H1 (cell line): ENCODE measurements around the gene CRY1. TPM values are rescaled to one million over a fixed set of nuclear protein-coding genes. Genes with fewer than 3 reads are reported as not detected.

ENCODE experiments used
- CTCF ChIA-PET: fragments of 300-600 bp; sonication (Branson Sonifier 250); formaldehyde crosslinking; loops from one replicate; lab custom pipeline; 2021; ENCODE audit not compliant: partially characterized antibody; lab: Charles Lee
- POLR2A ChIA-PET: fragments of 300-600 bp; sonication (Branson Sonifier 250); formaldehyde crosslinking; loops from one replicate; lab custom pipeline; 2021; ENCODE audit warnings: inconsistent platforms; ENCODE audit not compliant: partially characterized antibody; lab: Charles Lee
- DNase-seq, 2 experiments: peaks; one replicate each; pipeline versions ENCODE4 v3.0.0 to v3.0.0-alpha.2; 2010 to 2022; ENCODE audit warnings: low spot score in 2 of 2, low read depth in 1 of 2, mixed read lengths in 1 of 2
- FAIRE-seq: peaks from 2 replicates; lab custom pipeline; 2011; peaks lifted over from hg19 to GRCh38; lab: Jason Lieb, UNC
- H2AFZ ChIP-seq: 2 replicates; pipeline ENCODE4 v1.8.1; 2012; ENCODE audit warnings: low read length, inconsistent platforms
- H2AK5ac ChIP-seq: 2 replicates; pipeline ENCODE4 v1.6.1; 2013; ENCODE audit warnings: low read depth, low read length
- H2BK120ac ChIP-seq: replicated peaks from 2 replicates; pipeline ENCODE3; 2013; ENCODE audit warnings: low read depth, low read length, inconsistent platforms
- H2BK12ac ChIP-seq: 2 replicates; pipeline ENCODE4 v1.6.1; 2013; ENCODE audit warnings: low read depth, low read length
- H2BK15ac ChIP-seq: 2 replicates; pipeline ENCODE4 v1.6.1; 2013; ENCODE audit warnings: low read length
- H2BK20ac ChIP-seq: 2 replicates; pipeline ENCODE4 v1.6.1; 2013; ENCODE audit warnings: low read length
- H2BK5ac ChIP-seq: 2 replicates; pipeline ENCODE4 v1.6.1; 2013; ENCODE audit warnings: low read depth, low read length
- H3K14ac ChIP-seq: 2 replicates; pipeline ENCODE4 v1.6.1; 2013; ENCODE audit warnings: inconsistent platforms; ENCODE audit not compliant: insufficient read length
- H3K18ac ChIP-seq: 2 replicates; pipeline ENCODE4 v1.6.1; 2013; ENCODE audit warnings: low read length; ENCODE audit errors: extremely low read depth
- H3K23ac ChIP-seq: 2 replicates; pipeline ENCODE4 v1.6.1; 2013; ENCODE audit warnings: inconsistent platforms; ENCODE audit not compliant: insufficient read length
- H3K23me2 ChIP-seq: 2 replicates; pipeline ENCODE4 v1.6.1; 2013; ENCODE audit warnings: low read depth, low read length
- H3K27ac ChIP-seq: 2 replicates; pipeline ENCODE4 v1.6.1; 2011; ENCODE audit warnings: low read depth, low read length, inconsistent platforms
- H3K27me3 ChIP-seq, 4 experiments: replicated peaks in 1 of 4; 1 replicate in 1 of 4; 2 replicates in 3 of 4; pipeline versions ENCODE4 v1.6.1 to v1.8.1; 2011 to 2013; ENCODE audit warnings: low read length in 3 of 4, mild to moderate bottlenecking in 3 of 4, inconsistent platforms in 2 of 4, mixed read lengths in 2 of 4, moderate library complexity in 1 of 4; ENCODE audit not compliant: control insufficient read depth in 3 of 4, insufficient read depth in 3 of 4; ENCODE audit errors: extremely low read depth in 1 of 4
- H3K36me3 ChIP-seq, 4 experiments: 2 replicates each; pipeline versions ENCODE4 v1.6.1 to v1.8.1; 2011 to 2013; ENCODE audit warnings: mild to moderate bottlenecking in 4 of 4, low read length in 3 of 4, moderate library complexity in 2 of 4, control low read depth in 1 of 4, inconsistent platforms in 1 of 4; ENCODE audit not compliant: insufficient read depth in 4 of 4, control insufficient read depth in 2 of 4
- H3K4ac ChIP-seq: replicated peaks from 2 replicates; pipeline ENCODE3; 2013; ENCODE audit warnings: low read length, low read depth, mixed read lengths, inconsistent platforms; ENCODE audit not compliant: insufficient read length
- H3K4me1 ChIP-seq, 4 experiments: replicated peaks in 1 of 4; 1 replicate in 1 of 4; 2 replicates in 3 of 4; pipeline versions ENCODE4 v1.6.1 to v1.8.1; 2011 to 2013; ENCODE audit warnings: low read length in 3 of 4, inconsistent platforms in 2 of 4, mixed read lengths in 1 of 4; ENCODE audit not compliant: insufficient read depth in 4 of 4, control insufficient read depth in 3 of 4
- H3K4me2 ChIP-seq, 2 experiments: 2 replicates each; pipeline versions ENCODE4 v1.6.1 to v1.8.1; 2011 to 2013; ENCODE audit warnings: low read depth in 2 of 2, low read length in 2 of 2, control low read depth in 1 of 2, inconsistent platforms in 1 of 2, mild to moderate bottlenecking in 1 of 2; ENCODE audit not compliant: insufficient read depth in 1 of 2
- H3K4me3 ChIP-seq, 4 experiments: fragments of 200-600, 300-600 bp in 1 of 4; sonication (generic), shearing (Covaris generic), sonication (Bioruptor Twin) in 1 of 4; 2 replicates each; pipeline versions ENCODE4 v1.5.1 to v1.8.1; 2011 to 2016; ENCODE audit warnings: low read length in 4 of 4, low read depth in 3 of 4, control low read depth in 2 of 4, inconsistent platforms in 2 of 4, mild to moderate bottlenecking in 2 of 4, mixed read lengths in 1 of 4, moderate library complexity in 1 of 4; ENCODE audit not compliant: insufficient read depth in 2 of 4; ENCODE audit errors: extremely low read depth in 1 of 4
- H3K56ac ChIP-seq: replicated peaks from 2 replicates; pipeline ENCODE3; 2013; ENCODE audit warnings: low read depth, mild to moderate bottlenecking, mixed read lengths, low read length, inconsistent platforms; ENCODE audit not compliant: insufficient read length
- H3K79me1 ChIP-seq: 2 replicates; pipeline ENCODE4 v1.6.1; 2013; ENCODE audit warnings: low read depth, low read length, control low read depth
- H3K79me2 ChIP-seq, 2 experiments: 2 replicates each; pipeline versions ENCODE4 v1.6.1 to v1.8.1; 2012 to 2013; ENCODE audit warnings: low read length in 2 of 2, mild to moderate bottlenecking in 2 of 2, inconsistent platforms in 1 of 2; ENCODE audit not compliant: insufficient read depth in 2 of 2, control insufficient read depth in 1 of 2
- H3K9ac ChIP-seq, 4 experiments: replicated peaks in 1 of 4; 1 replicate in 1 of 4; 2 replicates in 3 of 4; pipeline versions ENCODE4 v1.6.1 to v1.8.1; 2011 to 2013; ENCODE audit warnings: low read depth in 3 of 4, low read length in 3 of 4, control low read depth in 2 of 4, mild to moderate bottlenecking in 2 of 4, moderate library complexity in 2 of 4, inconsistent platforms in 1 of 4; ENCODE audit errors: extremely low read depth in 1 of 4
- H3K9me3 ChIP-seq, 2 experiments: 2 replicates each; pipeline versions ENCODE4 v1.6.1 to v1.8.1; 2012 to 2013; ENCODE audit warnings: mild to moderate bottlenecking in 2 of 2, moderate library complexity in 2 of 2, control low read depth in 1 of 2, inconsistent platforms in 1 of 2, low read depth in 1 of 2, low read length in 1 of 2, mixed read lengths in 1 of 2; ENCODE audit not compliant: insufficient read depth in 2 of 2
- H4K20me1 ChIP-seq, 2 experiments: replicated peaks in 1 of 2; 2 replicates each; pipeline versions ENCODE3 to v1.8.1; 2011 to 2013; ENCODE audit warnings: inconsistent platforms in 2 of 2, low read length in 2 of 2, mild to moderate bottlenecking in 1 of 2; ENCODE audit not compliant: insufficient read depth in 2 of 2, control insufficient read depth in 1 of 2
- H4K5ac ChIP-seq: 2 replicates; pipeline ENCODE4 v1.6.1; 2013; ENCODE audit warnings: low read length, low read depth, mixed read lengths, inconsistent platforms; ENCODE audit not compliant: insufficient read length
- H4K8ac ChIP-seq: 2 replicates; pipeline ENCODE4 v1.8.0; 2013; ENCODE audit warnings: mild to moderate bottlenecking, moderate library complexity, low read length, inconsistent platforms; ENCODE audit not compliant: insufficient read depth; ENCODE audit errors: extremely low read depth
- H4K91ac ChIP-seq: replicated peaks from 2 replicates; pipeline ENCODE3; 2013; ENCODE audit warnings: low read length, mixed read lengths, inconsistent platforms; ENCODE audit not compliant: insufficient read length
- ASH2L ChIP-seq: fragments of 200-600, 300-600 bp; sonication (generic); IDR thresholded peaks from one replicate; pipeline ENCODE4 v1.7.1; 2017; ENCODE audit warnings: low read length
- SP2 ChIP-seq: IDR thresholded peaks from 2 replicates; pipeline ENCODE4 v1.6.1; 2012; ENCODE audit warnings: mild to moderate bottlenecking, low read length, inconsistent platforms
- YY1 ChIP-seq: IDR thresholded peaks from 2 replicates; pipeline ENCODE4 v1.6.1; 2011; ENCODE audit warnings: low read depth, mild to moderate bottlenecking, low read length
- WGBS, 2 experiments: shearing (Covaris generic) in 1 of 2; methylation state at CpG; one replicate each; pipeline versions ENCODE4 v1.1.6 to v1.1.7; 2013 to 2015; ENCODE audit warnings: low lambda C conversion rate in 2 of 2, mixed read lengths in 2 of 2, inconsistent platforms in 1 of 2, low coverage in 1 of 2, missing lambda C conversion rate in 1 of 2; ENCODE audit not compliant: insufficient replicate concordance in 2 of 2, insufficient coverage in 1 of 2, insufficient read length in 1 of 2; ENCODE audit errors: extremely low coverage in 1 of 2, missing lambda C conversion rate in 1 of 2; 5-methylcytosine and 5-hydroxymethylcytosine counted together
- polyA plus RNA-seq, 7 experiments: library from polyadenylated mRNA; depleted of rRNA in 3 of 7; stranded (reverse) in 5 of 7; unstranded in 2 of 7; fragments of >200 nt in 5 of 7; fragments of 200-250 nt in 2 of 7; gene quantifications; 1 replicate in 5 of 7; 2 replicates in 1 of 7; 4 replicates in 1 of 7; pipeline versions ENCODE4 v1.2.1 to v1.2.3, GENCODE V29; 2011 to 2013; ENCODE audit warnings: missing spikeins in 2 of 7, mixed read lengths in 2 of 7
- total RNA-seq: library from RNA; stranded (reverse); fragmentation: NEBNext Ultra II Directional; extraction: Animal tissue kit (Norgen Biotek cat#: 25700); gene quantifications from 2 replicates; pipeline ENCODE4 v1.2.1, GENCODE V29; 2021

CRY1 gene
- total and polyA plus RNA-seq, 2 of the 8 experiments (the other 6 are each of a cell fraction or from before 2014, with no cell fraction given): 13.6 to 25.1 TPM

DNA sequence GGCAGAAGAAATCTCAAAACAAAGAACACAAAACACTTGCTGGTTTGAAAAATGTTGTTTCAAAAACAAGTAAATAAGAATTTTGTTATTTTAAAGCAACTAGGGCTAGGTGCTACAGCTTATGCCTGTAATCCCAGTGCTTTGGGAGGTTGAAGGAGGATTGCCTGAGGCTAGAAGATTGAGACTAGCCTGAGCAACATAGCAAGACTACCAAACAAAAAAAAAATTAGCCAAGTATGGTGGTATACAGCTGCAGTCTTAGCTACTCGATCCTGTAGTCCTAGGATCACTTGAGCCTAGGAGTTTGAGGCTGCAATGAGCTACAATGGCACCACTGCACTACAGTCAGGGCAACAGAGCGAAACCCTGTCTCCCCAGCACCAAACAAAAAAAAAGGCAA, 73.8 kb downstream of the CRY1 start:
- H3K79me1 ChIP-seq: no peaks in the 10 kb centered on the region
- no peak overlapping the region for H2BK120ac ChIP-seq
- H3K9me3 ChIP-seq: no peaks in the 10 kb centered on the region
- H3K23ac ChIP-seq: no peak overlapping the region
- H2BK5ac ChIP-seq: no peak overlapping the region
- 79% methylated on average over 2 of the region's 2 CpGs; no CpG with 5 or more reads in 1 of the 2 experiments for WGBS, 2 experiments
- no peak overlapping the region for H4K5ac ChIP-seq
- H3K9ac ChIP-seq: no peak overlapping the region
- no peak overlapping the region for H3K18ac ChIP-seq
- DNase-seq: no peak
- no peak for FAIRE-seq
- H3K56ac ChIP-seq: no peak overlapping the region
- CTCF ChIA-PET: interaction anchor here (0.6 to 1.2 kb wide), 2 partner anchors 10 to 38 kb away, joined by 3 to 4 read pairs; no protein-coding TSS in a partner anchor
- no peak overlapping the region for H2AFZ ChIP-seq
- no peak overlapping the region for H3K14ac ChIP-seq
- H4K8ac ChIP-seq: no peak overlapping the region
- H3K79me2 ChIP-seq: no peaks in the 10 kb centered on the region
- no peak overlapping the region for H4K91ac ChIP-seq
- H2BK15ac ChIP-seq: no peak overlapping the region
- H2BK20ac ChIP-seq: no peak overlapping the region
- no peaks in the 10 kb centered on the region for H3K4me1 ChIP-seq
- H3K23me2 ChIP-seq: no peaks in the 10 kb centered on the region
- no peaks in the 10 kb centered on the region; a peak in 1 of 8 replicates for H3K36me3 ChIP-seq
- H2BK12ac ChIP-seq: no peak overlapping the region
- no peak overlapping the region for H3K27ac ChIP-seq
- no peak overlapping the region for H3K4me2 ChIP-seq
- POLR2A ChIA-PET: interaction anchor here (1.2 kb wide), 1 partner anchor 9 kb away, joined by 3 read pairs; no protein-coding TSS in a partner anchor
- H3K27me3 ChIP-seq: no peaks in the 10 kb centered on the region
- no peaks in the 10 kb centered on the region for H4K20me1 ChIP-seq
- no peak overlapping the region for H3K4me3 ChIP-seq
- no peak overlapping the region for H2AK5ac ChIP-seq
- H3K4ac ChIP-seq: no peak overlapping the region
- TF ChIP-seq SP2 (no peak), ASH2L (no peak), YY1 (no peak)
